ENCODE measurements around the gene SKI.

Gene SKI

DNA sequence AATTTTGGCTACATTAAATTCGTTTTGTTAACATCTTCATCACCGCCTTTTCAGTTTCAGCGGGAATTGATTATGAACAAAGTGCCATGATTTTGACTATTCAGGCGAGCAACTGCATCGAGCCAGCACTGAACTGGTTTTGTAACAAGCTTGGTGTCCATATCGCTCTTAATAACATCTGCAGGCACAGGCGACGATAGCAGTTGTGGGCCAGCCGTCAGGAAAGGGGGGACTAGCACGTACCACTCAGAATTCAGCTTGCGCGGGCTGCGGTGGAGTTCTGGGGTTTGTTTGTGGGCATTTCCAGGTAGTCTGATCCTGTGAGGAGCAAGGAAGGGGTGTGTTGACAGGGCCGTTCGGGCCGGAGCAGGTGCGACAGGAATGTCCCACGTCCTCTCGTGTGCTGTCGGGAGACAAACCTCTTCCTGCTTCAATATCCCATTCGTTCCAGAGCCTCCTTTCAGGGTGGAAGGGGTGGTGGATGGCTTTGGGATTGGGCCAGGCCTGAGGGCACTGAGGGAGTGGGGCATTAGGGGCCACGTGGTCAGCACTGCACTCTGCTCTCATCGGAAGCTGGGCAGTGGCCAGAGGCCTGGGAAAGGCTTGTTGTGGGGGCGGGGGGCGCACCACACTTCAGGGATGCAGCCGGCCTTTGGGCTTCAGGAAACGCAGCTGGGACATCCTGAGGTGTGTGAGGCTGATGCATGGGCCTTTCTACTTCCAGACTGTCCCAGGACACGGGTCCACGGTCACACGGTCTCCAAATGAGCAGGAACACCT is 39.1 kb downstream of the SKI start:
- no peak for DNase-seq

DNA sequence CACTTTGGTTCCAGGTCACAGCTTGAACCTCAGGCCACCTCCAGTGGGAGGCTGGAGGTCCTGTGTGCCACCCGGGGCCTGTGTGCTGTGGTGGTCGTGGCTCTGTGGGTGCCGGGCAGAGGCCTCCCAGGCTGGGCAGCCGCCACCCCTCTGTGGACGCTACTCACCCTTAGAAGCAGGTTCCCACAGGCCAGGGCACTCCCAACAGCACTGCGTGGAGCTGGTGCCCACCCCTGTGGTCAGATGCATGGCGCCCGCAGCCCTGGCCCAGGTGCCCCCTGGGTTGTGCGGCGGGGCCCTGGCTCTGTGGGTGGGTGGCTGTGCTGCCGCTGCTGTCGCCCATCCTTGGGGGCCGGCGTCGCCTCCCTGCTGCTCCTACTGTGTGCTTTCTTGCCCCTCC is 39.7 kb downstream of the SKI start:
- no peak for DNase-seq

GRCh38 chr1:2268285-2269056 is 40.4 kb downstream of the SKI start:
- no peak for DNase-seq

DNA sequence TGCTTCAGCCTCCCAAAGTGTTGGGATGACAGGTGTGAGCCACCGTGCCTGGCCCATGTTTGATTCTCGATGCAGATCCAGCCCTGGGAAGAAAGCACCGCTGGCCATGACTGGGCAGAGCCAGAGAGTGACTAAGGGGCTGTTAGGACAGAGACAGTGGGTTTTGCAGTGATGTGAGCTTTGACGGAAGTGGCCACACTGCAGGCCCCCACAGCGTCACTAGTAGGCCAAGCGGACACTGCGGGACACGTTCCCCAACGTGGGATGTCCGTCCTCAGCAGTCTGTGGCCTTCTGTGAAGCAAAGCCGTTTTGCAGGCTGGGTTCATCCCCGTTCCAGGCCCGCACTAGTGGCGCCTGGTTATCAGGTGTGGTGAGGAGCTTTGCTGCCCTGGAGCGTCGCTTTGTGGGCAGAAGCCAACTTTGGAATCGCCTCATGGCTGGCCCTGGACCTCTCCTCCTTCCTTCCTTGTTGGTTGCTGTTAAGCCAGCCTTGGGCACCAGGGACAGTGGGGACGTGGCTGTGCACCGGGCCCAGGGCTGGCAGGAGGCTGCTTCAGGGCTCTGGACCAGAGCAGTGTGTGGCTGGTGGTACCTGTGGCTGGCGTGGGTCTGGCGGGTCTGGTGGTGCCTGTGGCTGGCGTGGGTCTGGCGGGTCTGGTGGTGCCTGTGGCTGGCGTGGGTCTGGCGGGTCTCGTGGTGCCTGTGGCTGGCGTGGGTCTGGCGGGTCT is 41.2 kb downstream of the SKI start:
- DNase-seq: no peak

- no peak for DNase-seq
Measured at GRCh38 chr1:2269922-2270259, 41.8 kb downstream of the SKI start.

- DNase-seq: no peak
Measured at GRCh38 chr1:2270260-2271100, 42.4 kb downstream of the SKI start.

GRCh38 chr1:2271211-2271721 is 43.1 kb downstream of the SKI start:
- no peak for DNase-seq

DNA sequence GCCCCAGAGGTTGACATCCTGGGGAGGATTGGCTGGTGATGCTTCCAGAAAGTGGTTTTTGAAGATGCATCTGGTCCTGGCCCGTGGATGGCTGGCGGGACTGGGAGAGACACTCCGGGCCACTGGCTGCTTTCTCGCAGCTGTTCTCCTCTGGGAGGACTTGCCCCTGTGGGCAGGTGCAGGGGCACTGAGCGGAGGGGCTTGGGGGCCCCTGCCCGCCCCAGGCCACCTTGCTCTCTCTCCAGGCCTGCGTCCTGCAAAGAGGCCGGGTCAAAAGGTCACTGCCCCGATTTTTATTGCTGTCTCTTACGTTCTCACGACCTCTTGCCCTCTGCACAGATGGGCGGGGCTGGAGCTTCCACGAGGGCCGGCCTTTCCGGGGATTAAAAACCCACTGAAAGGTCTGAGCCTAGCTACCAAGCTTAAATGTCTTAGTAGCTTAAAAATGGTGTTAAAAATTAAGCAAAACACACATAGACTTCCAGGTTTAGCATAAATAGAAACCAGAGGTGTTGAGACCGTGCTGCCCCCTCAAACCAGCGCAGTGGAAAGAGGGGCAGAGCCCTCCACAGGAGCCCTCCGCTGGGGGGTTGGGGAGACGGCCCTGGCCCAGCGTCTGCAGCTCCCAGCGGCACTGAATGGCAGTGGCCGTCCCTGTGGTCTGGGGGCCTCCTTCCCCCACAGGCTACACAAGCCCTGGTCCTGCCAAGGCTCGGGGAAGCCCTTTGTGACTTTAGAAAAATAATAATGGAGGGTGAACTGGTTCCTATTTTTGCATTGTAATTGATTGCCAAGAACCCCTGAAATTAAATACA is 43.9 kb downstream of the SKI start:
- DNase-seq: no peak

- DNase-seq: no peak
Measured at GRCh38 chr1:2272686-2273400, 44.7 kb downstream of the SKI start.

DNA sequence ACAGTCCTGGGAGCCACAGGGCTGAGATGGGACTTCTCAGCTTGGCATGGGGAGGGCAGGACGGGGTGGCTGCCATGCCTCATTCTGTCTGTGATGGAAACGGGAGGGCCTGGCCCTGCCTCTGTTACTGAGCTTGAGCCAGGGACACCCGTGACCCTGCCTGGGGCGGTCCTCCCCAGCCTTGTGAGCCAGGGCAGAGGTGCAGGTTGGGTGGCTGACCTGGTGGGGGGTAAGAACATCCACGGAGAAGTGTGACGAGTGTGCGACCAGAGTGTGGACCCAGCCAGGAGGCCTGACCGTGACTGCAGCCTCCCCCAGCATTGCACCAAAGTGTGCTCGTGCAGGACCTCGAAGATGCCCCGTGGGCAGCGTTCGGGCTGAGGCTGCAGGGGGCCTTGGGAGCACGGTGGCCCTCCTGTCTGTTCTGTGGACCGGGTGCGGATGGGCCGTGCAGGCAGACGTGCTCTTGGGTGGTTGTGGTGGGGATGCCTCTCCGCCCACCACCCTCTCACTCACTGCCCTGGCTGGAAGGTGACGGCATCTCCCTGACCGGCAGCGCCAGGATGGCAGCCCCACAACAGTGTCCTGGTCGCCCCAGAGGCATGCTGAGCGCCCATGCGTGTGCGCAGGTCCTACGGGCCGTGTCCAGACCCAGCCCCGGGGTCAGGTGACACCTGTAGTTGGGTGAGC is 45.4 kb downstream of the SKI start:
- DNase-seq: no peak

DNA sequence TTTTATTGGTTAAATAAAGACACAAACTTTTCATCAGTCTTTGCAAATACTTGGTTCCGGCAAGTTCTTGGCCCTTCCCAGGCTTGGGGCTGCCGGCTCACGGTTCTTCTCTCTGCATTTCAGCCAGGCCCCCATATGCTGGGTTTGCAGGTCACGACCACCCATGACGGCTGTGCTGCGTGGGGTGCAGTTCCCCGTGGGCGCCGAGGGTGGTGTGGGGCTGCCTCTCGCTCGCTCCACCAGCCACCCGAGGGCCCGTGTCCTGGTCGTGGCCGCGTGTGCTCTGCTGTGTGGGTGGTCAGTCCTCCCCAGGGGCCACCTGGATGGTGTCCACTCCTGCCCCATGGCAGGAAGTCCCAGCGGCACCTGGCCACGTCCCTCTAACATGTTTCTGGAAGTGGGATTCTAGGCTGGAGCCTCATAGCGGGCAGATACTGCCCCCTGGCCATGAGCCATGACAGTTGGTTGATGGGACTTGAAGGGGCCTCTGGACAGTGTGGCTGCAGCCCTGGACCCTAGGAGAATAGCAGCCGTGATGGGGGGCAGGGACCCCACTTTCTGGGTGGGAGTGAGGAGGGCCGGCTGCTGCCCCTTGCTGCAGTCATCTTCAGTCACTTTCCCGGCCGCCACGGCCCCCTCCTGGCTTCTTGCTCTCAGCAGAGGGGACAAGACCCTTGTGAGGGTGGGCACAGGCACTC is 46.3 kb downstream of the SKI start:
- DNase-seq: no peak

DNA sequence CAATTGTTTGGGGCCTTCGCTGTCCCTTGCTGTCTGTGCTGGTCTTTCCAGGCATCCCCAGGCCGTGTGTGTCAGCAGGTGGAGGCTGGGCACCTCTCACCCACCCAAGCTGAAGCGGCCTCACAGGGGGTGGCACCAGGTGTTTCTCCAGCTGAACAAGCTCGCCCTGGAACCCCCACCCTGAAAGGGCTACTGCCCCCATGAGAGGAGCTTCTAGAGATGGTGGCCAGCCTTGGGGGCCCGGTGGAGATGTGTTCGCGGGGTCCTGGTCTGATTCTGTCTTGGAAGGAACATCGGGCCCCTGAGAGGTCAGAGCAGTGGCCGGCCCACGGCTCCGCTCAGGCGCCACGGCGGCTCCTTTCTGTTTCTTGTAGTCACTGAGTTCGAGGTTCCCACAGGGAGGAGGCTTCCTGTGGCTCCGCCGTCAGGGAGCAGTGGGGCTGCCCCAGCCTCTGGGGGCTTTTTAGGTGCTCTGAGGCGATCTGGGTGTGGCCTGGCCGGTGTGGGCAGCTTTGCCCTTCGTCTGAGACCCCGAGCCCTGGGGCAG is 46.9 kb downstream of the SKI start:
- DNase-seq: no peak

DNA sequence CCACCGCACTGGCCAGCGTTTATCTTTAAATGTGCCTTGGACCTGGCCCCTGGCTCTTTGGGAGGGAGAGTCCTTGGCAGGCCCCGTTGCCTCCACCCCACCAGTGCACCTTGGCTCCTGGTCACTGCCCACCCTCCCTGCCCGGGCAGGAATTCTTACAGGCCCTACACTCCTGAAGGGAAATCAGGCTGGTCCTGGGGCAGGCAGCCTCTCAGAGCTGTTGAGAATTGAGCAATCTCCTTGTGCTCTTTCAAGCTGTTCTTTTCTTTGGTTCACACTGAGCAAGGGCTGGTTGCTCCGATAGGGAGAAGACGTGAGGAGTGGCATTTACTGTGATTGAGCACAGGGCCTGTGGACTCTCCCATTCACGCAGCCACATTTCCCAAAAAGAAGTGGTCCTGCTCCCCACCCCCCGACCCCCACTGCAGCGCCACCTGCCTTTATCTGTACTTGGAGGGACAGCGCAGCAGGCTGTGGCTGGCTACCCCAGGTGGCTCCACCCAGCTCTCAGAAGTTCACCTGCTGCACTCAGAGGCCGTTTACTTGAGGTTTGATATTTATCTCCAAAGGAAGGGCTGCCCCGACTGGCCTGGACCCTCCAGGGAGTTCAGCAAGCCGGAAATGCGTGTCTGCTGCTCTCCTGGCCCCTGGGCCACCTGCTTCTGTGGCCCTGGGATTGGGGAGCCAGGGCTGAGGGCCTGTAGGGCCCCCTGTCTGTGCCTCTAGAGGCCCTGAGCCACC is 47.8 kb downstream of the SKI start:
- DNase-seq: no peak

- DNase-seq: no peak
Measured at GRCh38 chr1:2276803-2277580, 48.9 kb downstream of the SKI start.

DNA sequence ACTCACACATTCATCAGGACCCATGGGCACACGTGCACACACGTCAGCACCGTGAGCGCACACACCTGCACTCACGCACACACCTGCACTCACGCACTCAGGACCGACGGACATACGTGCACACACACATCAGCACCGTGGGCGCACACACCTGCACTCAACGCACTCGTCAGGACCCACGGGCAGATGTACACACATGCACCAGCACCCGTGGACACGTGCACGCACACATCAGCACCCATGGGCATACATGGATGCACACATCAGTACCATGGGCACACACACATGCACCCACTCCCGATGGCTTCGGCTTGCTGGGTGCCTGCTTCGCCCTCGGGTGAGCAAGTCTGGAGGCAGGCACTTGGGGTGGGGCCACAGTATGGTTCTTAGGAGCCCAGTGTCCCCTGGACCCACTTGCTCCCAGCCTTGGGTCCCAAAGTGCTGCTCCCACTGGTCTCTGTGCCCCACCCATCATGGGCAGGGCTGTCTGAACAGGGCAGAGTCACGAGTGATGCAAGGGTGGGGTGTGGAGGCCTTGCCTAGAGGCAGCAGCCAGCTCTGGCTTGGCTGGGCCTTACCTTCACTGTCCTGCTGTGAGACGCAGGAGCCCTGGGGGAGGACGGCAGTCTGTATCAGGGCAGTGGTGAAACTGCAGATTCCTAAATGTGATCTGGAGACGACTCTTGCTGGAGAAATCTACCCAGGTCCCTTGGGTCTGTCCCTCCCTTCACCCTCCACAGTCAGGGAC is 49.8 kb downstream of the SKI start:
- no peak for DNase-seq

GRCh38 chr1:2278591-2279209 is 50.6 kb downstream of the SKI start:
- no peak for DNase-seq

- no peak for DNase-seq
Measured at GRCh38 chr1:2279210-2279639, 51.1 kb downstream of the SKI start.

All from activated CD8-positive, alpha-beta memory T cell treated with anti-CD3 and anti-CD28 coated beads for 24 hours (primary cell).